GM18508 (cell line): ENCODE results near the gene CCNDBP1.
"Not testable (repeated sequence)": the region's sequence is repeated elsewhere in the genome, so short reads cannot be mapped to it uniquely, and the experiment has no call there.

Experiments
- ATAC-seq: cut with Tn5 transposase; IDR thresholded peaks from one replicate; pipeline ENCODE4 v1.9.1; 2021; ENCODE audit warnings: moderate number of reproducible peaks; ENCODE audit not compliant: insufficient read depth, unreplicated experiment

CCNDBP1 gene

DNA sequence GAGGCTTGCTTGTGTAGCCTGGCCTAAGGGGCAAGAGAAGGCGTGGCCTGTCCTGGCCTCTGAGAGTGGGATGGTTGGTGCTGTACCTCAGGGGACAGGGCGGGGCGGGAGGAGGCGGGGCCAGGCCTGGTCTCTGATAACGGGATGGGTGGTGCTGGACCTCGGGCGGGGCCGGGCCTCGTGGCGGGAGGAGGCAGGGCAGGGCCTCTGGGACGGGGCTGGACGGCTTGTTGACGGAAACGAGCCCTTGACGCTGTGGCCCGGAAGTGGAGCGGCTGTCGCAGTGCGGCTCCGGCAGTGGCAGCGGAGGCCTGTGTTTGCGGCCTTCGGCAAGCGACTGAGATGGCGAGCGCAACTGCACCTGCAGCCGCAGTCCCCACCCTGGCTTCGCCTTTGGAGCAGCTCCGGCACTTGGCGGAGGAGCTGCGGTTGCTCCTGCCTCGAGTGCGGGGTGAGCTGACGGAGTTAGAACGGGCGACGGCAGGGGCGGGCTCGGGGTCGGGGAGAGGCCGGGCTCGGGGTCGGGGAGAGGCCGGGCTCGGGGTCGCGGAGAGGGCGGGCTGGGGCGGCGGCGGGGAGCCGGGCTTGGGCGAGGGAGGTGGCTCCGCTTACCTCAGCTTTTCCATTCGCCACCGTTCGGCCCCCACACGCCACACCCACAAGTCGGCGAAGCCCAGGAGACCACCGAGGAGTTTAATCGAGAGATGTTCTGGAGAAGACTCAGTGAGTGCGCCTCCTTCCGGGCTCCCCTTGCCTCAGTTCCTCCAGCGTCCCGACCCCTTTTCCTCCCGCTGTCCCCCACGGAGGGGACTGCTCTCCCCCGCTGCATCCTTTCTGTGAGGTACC lies at the start of gene CCNDBP1:
Gene CCNDBP1, plus strand, starts transcription at position 247 of the 846 bp plus-strand sequence. Its CDS starts 96 bp downstream, at position 343.
- peak; percentile 49 for ATAC-seq

DNA sequence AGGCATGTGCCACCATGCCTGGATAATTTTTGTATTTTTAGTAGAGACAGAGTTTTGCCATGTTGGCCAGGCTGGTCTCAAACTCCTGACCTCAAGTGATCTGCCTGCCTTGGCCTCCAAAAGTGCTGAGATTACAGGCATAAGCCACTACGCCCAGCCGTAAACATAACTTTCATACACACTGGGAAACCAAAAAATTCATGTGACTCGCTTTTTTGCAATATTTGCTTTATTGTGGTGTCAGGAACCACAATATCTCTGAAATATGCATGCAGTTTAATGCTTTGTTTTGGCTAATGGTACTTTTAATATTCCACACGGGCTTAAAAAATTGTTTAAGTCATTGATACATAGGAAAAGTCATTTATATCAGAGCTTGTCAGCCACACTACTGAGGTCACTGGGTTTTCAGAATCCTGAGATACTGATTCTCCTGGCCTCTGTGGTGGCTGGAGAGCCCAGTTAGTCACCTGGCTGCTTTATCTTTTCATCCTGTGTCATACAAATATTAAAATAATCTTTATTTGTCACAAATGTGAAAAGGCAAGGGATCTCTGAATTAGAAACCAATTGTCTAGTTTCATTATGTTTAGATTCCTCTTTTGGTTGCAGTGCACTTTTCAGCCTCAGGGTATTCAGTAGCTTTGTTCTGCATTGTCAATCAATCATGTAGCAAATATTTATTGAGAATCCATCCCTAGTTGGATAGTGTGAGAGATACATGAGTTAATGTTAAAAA lies 41.8 kb upstream of the CCNDBP1 start:
- no peak for ATAC-seq

DNA sequence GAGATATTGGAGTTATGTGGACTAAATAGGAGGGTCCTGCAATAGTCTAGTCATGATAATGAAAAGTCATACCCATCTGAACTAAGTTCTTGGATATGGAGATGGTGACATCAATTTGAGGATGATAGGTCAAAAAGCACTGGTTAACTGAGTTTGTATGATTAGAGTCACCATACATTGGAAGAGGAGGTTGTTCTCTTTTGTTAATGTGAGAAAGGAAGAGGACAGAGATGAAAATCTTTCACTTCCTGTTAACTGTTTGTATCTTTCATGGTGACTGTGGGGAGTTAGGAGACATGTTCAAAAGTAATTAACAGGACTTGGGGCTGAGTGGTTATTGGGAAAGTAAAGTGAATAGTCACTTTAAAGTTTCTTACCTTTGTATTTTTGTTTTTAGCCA lies 40.7 kb upstream of the CCNDBP1 start:
- no peak for ATAC-seq

DNA sequence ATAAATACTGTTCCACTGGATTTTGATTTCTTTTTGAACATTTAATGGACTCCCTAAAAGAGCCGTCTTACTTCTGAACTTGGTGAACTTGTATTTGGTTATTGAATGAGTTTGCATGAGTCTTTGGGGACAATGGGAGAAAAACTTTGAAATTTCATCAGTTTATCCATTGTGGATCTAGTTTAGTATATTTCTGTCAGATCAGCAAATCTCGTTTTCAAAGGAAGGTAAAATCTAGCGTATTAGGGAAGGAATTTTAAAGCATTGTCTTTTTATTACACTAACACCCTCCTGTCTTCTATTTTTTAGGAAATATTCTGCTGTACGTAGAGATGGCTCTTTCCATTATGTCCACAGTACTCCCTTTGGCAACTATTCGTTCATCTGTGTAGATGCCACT lies 39.0 kb upstream of the CCNDBP1 start:
- ATAC-seq: no peak

GRCh38 chr15:43150191-43150929 lies 34.8 kb upstream of the CCNDBP1 start:
- ATAC-seq: no peak

DNA sequence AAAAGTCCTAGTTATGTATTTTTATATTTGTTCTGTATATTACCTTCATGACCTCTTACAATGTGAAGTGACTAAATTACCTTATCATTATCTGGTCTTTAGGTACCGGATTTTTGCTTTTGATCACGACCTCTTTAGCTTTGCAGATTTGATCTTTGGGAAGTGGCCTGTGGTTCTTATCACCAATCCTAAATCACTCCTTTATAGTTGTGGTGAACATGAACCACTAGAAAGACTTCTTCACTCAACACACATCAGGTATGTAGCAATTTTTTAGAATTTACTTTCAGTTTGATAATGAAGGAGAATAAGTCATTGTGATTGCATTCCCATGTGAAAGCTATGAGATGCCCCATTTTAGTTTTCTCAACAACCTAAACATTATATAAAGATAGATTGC lies 33.5 kb upstream of the CCNDBP1 start:
- ATAC-seq: no peak

DNA sequence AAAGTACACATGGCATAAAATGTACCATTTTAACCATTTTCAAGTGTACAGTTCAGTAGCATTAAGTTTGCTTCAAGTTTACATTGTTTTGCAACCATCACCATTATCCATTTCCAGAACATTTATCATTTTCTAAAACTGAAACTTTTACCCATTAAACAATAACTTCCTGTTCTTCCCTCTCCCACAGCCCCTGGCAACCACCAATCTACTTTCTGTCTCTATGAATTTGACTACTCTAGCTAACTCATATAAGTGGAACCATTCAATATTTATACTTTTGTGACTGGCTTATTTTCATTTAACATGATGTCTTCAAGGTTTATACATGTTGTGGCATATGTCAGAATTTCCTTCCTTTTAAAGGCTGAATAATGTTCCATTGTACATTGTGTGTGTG lies 31.9 kb upstream of the CCNDBP1 start:
- no peak for ATAC-seq

GRCh38 chr15:43165801-43166325 lies 19.3 kb upstream of the CCNDBP1 start:
- no peak for ATAC-seq

- ATAC-seq: not testable (repeated sequence)
Measured at GRCh38 chr15:43167261-43167660, 17.9 kb upstream of the CCNDBP1 start.

- no peak for ATAC-seq
Measured at GRCh38 chr15:43168192-43169107, 16.8 kb upstream of the CCNDBP1 start.

GRCh38 chr15:43169888-43170287 lies 15.3 kb upstream of the CCNDBP1 start:
- ATAC-seq: no peak

DNA sequence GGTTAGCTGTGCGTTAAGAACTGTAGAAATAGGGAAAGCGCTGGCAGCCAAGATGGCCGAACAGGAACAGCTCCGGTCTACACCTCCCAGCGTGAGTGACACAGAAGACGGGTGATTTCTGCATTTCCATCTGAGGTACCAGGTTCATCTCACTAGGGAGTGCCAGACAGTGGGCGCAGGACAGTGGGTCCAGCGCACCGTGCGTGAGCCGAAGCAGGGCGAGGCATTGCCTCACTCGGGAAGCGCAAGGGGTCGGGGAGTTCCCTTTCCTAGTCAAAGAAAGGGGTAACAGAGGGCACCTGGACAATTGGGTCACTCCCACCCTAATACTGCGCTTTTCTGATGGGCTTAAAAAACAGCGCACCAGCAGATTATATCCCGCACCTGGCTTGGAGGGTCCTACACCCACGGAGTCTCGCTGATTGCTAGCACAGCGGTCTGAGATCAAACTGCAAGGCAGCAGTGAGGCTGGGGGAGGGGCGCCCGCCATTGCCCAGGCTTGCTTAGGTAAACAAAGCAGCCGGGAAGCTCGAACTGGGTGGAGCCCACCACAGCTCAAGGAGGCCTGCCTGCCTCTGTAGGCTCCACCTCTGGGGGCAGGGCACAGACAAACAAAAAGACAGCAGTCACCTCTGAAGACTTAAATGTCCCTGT lies 9.4 kb upstream of the CCNDBP1 start:
- ATAC-seq: not testable (repeated sequence)

DNA sequence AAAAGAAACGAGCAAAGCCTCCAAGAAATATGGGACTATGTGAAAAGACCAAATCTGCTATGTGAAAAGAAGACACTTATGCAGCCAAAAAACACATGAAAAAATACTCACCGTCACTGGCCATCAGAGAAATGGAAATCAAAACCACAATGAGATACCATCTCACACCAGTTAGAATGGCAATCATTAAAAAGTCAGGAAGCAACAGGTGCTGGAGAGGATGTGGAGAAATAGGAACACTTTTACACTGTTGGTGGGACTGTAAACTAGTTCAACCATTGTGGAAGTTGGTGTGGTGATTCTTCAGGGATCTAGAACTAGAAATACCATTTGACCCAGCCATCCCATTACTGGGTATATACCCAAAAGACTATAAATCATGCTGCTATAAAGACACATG lies 8.1 kb upstream of the CCNDBP1 start:
- not testable (repeated sequence) for ATAC-seq

GRCh38 chr15:43183270-43183669 lies 1.9 kb upstream of the CCNDBP1 start:
- no peak for ATAC-seq

GRCh38 chr15:43184407-43185124 lies 637 bp upstream of the CCNDBP1 start:
- ATAC-seq: no peak

DNA sequence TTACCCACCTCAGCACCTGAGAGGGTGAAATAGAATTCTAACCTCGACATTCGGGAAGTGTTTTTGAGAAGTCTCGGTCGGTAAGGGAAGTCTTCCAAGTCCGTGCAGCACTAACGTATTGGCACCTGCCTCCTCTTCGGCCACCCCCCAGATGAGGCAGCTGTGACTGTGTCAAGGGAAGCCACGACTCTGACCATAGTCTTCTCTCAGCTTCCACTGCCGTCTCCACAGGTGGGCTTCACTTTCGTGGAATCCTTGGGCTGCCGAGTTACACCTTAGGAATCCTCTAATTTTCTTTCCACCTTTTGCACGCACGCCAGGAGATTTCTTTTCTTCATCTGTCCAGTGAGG lies 775 bp downstream of the CCNDBP1 start:
- ATAC-seq: no peak

GRCh38 chr15:43187544-43188155 lies 2.4 kb downstream of the CCNDBP1 start:
- ATAC-seq: no peak

DNA sequence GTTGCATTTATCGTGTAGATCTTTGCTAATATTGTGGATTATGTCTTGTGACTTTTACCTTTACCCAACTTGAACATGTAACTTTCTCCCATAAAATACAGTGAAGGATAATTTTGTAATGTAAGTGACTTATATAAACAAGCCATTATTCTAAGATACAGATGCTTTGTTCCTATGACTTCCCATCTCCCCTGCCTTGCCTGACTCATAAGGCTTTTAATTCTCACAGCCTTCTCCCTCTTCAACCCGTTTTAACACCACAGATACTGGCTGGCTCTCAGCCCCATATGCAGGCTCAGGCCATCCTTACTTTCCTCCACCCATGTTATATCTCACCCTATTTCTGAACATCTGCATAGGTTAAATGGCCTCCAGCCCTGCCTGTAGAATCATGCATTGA lies 4.1 kb downstream of the CCNDBP1 start:
- ATAC-seq: no peak
